NCI-H2107 treated with DMSO at 0.1 percent for 48 hours (cell line): ENCODE data around the gene COL27A1.

Experiments
- DNase-seq: peaks from one replicate; lab custom pipeline; 2025; ENCODE audit not compliant: unreplicated experiment; lab: John Stamatoyannopoulos, UW

Gene COL27A1

DNA sequence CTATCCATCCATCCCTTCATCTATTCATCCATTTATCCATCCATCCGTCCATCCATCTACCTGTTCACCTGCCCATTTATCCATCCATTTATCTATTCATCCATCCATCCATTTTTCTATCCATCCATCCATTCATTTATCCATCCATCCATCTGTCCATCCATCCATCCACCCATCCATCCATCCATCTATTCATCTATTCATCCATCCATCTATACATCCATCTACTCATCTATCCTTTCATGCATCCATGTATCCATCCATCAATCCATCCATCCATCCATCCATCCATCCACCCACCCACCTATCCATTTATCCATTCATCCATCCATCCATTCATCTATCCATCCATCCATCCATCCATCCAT lies 10.8 kb downstream of the COL27A1 start:
- DNase-seq = no peak

DNA sequence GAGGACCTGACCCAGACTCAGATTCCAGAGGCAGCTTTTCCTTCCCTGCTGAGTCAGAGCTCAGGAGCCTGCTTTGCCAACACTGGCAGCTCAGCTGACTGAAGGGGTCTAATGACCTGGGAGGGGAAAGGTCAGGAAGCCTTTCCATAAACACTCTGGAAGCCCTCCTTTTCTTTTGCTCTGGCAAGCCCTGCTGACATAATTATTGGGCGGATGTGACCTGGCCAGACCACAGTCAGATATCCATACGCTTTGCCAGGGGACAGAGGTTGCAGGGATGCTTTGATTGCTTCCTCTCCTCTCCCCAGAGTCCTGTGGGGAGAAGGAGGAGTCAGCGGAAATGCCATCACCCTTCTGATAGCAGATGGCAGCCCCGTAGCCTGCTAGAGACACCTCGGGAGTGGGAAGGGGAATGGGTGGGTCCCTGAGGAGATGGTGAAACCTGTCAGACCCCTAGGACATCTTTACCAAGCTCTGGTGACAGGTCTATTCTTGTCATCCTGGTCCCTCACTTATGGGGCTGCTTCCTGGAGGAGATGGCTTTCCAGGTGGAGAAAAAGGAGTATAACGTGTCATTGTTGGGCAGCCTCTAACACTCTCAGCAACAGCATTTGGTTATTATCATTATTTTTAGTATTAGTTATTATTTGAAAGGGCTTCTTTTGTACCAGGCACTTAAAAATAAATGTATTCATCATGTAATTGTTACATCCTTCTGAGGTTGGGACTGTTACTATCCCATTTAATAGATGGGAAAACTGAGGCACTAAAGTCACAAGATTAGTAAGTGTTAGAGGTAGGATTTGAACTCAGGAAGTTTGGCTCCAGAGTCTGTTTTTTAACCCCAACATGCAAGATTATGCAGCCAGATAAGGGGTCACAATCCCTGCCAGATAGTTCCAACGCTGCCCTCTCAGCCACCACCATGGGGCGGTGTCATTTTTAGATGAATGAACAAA lies 11.6 kb downstream of the COL27A1 start:
- DNase-seq = no peak

DNA sequence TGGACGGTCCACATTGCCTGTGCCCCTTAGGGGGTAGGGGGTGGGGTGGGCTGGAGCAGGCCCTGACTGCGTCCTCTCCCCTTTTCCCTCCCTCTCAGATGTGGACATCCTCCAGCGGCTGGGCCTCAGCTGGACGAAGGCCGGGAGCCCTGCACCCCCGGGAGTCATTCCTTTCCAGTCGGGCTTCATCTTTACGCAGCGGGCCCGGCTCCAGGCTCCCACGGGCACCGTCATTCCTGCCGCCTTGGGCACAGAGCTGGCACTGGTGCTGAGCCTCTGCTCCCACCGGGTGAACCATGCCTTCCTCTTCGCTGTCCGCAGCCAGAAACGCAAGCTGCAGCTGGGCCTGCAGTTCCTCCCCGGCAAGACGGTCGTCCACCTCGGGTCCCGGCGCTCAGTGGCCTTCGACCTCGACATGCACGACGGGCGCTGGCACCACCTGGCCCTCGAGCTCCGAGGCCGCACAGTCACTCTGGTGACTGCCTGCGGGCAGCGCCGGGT lies 12.3 kb downstream of the COL27A1 start:
- no peak for DNase-seq

DNA sequence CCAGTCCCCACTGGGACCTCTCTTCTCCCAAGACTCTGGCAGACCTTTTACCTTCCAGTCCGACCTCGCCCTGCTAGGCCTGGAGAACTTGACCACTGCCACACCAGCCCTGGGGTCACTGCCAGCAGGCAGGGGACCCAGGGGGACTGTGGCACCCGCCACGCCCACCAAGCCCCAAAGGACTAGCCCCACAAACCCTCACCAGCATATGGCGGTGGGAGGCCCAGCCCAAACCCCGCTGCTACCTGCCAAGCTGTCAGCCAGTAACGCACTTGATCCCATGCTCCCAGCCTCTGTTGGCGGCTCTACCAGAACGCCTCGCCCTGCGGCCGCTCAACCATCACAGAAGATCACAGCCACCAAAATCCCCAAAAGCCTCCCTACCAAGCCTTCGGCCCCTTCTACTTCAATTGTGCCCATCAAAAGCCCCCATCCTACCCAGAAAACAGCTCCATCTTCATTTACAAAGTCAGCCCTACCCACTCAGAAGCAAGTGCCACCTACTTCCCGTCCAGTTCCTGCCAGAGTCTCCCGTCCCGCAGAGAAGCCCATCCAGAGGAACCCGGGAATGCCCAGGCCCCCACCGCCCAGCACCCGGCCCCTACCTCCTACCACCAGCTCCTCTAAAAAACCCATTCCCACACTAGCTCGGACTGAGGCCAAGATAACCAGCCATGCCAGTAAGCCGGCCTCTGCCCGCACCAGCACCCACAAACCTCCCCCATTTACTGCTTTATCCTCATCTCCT lies 13.1 kb downstream of the COL27A1 start:
- DNase-seq = no peak

DNA sequence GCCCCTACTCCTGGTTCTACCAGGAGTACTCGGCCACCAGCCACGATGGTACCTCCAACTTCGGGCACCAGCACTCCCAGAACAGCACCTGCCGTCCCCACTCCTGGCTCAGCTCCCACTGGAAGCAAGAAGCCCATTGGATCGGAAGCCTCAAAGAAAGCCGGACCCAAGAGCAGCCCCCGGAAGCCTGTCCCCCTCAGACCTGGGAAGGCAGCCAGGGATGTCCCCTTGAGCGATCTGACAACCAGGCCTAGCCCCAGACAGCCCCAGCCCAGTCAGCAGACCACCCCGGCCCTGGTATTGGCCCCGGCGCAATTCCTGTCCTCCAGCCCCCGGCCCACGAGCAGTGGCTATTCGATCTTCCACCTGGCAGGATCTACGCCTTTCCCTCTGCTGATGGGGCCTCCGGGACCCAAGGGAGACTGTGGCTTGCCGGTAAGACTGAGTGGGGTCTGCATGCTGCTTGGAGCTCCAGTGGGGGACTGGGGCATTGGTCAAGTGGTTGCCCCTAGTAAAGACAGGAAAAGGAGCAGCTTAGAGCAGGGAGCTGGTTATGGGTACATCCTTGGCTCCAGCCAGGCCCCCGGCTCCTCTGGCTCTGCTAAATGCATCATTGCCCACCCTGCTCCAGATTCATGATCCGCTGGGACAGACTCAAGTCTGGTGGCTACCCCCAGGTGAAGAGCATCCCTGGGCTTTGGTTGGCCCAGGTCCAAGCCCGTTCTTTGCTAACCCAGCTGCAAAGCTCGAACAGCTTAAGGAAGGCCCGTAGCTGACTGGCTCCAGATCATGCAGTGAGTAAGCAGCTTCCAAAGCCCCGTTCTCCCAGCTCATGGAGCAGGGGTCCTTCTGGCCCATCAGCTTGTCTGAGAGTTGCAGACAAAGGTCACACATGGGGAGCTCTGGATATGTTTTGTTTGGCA lies 14.0 kb downstream of the COL27A1 start:
- no peak for DNase-seq

DNA sequence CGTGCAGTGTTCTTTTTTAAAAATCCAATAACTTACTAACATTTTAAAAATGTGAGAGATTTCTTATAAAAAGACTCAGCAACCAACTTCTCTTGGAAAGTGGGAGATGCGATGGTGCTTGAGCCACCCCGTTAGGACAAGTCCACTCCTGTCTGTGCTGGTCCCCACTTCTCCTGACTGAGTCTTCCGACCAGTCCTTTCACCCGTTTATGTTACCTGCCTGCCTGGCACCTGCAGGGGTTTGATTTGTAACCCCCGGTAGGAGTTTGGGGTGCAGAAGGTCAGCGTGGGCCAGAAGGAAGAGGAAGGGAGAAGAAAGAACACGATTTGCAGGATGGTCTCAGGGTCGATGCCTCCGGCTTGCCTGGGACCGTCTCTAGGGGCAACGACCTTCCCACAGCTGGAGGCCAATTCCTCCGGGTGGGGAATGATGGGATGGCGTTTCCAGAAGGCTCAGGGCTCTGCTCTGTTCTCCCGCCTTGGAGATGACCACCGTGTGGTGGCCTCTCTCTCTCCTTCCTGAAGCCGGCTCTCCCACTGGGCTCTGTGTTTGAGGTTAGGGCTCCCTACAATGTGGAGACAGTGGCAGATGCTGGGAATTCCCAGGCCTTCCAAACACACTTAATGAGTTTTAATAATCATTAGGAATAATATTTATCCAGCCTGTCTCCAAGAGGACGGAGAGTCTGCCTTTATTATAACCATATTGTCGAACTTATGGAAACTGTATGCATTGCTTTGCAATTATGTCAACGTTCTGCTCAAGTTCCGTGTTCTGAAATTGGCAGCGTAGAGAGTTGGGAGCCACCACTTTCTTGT lies 14.8 kb downstream of the COL27A1 start:
- DNase-seq = no peak

DNA sequence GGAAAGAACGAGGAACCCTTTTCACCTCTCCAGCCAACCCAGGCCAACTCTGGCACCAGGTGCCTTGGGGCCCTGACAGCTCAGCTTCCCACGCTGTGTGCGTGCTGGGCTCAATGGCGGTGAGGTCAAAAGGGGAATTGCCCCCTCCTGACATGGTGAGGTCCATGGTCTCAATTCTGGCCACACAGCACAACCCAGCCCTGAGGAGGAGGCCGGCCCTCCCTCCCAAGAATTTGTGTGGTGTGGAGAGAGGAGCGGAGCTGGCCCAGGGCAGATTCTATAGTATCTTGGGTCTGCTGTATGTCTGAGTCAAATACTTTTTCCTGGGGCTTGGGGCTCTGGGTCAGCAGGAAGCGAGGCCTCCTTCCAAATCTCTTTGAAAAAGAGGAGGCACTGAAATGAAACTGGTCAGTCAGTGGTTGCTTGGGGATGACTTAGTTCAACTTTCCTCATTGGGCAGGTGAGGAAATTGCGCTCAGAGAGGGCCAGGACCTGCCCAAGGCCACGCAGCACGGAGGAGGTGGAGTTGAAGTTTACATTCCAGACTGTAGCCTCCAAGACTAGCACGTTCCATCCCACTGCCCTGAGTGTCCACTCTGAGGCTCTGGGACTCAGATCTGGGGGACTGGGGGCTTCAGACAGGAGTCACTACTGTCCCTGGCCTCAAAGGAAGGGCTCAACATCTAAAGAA lies 15.6 kb downstream of the COL27A1 start:
- DNase-seq = no peak

DNA sequence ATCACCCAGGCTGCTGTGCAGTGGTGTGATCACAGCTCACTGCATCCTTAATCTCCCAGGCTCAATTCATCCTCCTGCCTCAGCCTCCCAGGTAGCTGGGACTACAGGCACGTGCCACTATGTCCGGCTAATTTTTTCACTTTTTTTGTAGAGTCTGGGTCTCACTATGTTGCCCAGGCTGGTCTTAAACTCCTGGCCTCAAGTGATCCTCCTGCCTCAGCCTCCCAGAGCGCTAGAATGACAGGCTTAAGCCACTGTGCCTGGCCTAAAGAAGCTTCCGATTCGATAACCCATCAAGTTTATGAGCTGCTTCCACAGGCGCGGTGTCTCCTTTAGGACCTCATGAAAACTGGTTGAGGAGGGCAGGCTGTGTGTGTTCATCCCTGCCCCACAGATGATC lies 16.2 kb downstream of the COL27A1 start:
- no peak for DNase-seq

DNA sequence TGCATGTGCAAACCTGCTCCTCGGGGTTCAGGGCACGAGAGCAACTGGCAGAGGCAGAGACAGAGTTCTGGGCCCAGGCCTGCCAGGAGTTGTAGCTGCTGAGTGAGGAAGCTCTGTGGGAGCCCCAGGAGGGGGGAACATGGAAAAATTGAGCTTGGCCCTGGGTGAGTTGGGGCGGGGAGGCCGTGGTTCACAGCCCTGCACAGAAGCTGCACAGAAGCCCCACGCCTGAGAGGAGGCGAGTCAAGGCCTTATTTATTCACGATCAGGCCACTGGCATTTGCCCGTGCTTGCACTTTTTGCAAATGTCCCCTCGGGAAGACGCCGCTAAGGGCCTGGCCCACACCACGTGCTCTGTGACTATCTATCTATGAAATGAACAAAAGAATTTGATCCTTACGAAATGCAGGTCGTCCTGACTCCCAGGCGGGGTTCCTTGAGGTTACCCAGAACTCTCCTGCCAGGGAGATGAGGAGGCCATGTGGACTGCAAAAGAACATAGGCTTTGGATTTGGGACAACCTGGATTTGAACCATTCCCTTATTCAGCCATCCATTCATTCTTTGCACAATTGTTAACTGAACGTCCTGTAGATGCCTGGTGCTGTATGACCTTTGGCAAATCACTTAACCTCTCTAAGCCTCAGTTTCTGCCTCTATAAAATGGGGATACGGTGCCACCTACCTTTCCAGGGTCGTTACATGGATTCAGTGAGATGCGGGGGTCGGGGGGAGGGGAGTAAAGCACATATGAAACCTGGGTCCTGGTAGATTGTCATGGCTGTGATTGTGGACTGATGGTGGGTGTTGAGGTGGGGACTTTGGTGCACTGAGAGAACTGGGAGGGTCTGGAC lies 17.9 kb downstream of the COL27A1 start:
- no peak for DNase-seq

DNA sequence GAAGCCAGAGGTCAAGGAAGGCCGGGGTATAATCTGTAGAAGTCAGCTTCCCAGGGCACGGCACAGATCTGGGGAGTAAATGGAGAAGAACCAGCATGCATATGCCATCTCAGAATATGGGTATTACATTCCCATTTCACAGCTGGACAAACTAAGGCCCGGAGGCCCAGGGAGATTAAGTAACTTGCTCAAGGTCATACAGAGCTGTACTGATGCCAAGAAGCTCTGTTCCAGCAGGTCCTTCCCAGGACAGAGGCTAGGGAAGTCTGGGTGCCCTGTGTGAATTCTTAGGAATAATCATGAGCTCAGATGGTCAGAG lies 19.2 kb downstream of the COL27A1 start:
- no peak for DNase-seq

DNA sequence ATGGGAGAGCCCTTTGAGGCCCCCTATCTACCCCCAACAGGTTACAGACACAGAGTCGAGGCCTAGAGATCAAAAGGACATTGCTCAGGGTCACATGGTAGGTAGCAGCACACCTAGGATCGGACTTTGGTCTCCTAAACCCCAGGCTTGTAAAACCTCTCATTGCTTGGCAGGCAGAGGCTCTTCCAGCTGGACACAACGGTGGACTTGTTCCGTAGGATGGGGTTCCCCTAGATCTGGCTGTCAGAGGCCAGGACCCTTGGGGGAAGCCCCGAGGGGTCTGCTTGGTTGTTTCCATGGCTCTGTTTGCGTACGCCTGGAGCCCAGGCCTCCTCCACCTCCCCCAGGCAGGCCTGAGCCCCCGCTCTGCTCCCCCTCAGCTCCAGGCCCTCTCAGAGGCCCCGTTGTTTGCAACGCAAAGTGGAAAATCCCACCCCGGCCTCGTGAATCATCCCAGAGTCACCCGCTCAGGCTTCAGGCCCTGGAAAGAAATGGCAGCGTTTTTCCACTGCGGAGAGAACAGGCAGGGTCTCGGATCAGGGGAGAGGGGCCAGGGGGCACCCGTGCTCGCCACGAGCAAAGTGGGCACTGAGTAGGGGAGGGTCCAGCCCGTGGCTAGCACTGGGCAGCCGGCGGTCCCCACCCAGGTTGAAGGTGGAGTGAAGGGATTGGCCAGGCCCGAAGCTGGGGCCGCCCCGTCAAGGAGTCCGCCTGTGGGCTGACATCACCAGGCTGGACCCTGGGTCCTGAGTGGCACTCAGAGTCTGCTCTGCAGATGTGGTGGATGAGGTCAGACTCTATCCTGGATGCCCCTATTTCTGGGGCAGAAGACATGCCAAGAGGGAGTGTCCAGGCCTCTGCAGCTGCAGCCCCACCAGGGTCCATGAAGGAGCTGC lies 19.8 kb downstream of the COL27A1 start:
- no peak for DNase-seq

DNA sequence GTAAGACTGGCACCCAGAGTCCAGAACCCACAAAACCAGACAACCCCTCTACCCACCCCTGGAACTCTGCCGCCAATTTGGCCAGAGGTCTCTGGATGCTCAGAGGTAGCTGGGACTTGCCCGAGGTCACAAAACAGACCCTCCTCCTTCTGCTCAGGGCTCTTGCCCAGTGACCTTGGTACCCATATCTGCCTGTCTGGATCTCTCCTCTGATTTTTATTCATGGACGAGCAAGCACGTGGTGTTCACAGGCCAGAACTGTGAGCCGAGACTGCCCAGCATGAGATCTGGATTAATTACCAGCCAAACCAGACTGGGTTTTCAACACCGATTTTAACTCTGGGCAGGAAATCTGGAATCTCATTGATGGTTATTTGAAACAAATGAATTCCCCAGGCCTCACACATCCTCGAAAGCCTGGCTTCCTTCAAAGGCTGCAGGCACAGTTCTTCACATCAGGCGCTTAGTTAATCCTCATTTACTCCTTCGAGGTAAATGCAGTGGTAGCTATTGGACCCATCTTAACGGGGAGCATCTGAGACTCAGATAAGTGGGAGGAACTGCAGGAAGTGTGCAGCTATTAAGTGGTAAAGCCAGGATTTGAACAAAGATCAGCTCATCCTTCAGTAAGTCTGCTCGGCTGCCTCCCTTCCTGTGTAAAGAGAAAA lies 21.4 kb downstream of the COL27A1 start:
- no peak for DNase-seq

DNA sequence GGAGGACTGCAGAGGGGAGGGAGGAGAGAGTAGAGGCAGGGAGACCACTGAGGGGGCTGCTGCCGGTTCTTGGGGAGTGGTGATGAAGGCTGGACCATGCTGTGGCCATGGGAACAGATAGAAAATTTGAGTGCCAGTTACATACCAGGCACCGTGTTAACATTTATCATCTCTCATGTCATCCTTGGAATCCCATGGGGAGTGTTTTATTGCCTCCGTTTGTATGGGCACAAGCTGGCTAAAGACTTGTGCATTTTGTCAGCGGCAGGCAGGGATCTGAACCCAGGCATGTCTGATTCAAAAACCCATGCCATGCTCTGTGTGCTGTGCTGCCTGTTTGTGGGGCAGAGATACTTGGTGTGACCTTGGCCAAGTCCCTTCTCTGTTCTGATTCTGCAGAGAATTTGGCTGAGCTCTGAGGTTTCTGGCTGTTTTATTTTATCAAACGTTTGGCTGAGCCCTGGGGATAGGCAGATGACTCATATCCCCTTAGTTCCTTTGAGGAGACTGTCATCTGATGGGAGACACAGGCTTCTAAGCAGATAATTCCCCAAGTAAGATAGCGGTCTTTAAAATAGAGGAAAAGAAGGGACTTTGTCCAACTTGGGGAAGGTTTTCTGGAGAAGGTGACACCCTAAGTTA lies 22.2 kb downstream of the COL27A1 start:
- DNase-seq = no peak

DNA sequence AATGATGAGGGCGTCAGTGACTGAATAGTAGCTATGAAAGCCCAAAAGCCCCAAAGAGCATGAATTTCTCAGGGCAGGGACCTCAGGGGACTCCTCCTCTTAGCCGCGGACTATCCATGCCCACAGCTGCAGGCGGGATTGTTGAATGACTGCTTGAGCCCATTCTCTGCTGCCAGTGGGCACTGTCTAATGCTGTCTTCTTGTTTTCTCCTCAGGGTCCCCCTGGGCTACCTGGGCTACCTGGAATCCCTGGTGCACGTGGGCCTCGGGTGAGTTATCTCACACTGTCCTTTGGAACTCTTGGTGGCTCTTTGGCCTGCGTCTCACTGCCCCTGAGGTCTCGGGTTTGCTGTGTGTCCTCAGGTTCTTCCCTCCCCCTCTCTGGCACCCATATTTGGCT lies 22.7 kb downstream of the COL27A1 start:
- no peak for DNase-seq

DNA sequence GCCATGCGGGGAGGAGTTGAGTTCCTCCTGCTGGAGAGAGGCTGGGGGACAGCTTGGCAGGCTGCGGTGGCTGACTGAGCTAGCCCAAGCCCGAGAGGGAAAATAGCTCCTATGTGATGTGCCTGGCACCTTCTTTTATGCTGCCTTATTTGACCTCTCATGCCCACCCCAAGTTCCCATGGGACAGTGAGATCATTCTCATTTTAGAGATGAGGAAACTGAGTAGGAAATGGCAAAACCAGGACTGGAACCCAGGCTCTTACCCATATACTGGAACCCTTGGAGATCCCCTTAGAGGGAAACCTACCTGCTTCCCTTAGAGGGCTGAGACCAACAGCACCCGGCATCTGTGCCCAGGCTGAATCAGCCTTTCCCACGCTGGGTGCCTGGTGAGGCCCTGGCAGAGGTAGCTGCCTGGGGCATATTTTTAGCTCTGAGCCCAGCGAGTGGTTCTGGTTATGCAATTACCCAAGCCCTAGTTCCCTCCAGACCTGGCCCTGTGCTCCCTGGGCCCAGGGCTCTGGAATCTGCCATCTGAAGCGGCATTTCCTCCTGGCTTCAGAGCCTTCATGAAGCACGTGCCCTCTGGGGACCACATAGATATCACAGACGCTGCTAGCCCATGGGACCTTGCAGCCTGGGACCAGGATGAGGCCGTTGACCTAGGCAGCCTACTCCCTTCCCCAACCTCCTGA lies 23.6 kb downstream of the COL27A1 start:
- no peak for DNase-seq

DNA sequence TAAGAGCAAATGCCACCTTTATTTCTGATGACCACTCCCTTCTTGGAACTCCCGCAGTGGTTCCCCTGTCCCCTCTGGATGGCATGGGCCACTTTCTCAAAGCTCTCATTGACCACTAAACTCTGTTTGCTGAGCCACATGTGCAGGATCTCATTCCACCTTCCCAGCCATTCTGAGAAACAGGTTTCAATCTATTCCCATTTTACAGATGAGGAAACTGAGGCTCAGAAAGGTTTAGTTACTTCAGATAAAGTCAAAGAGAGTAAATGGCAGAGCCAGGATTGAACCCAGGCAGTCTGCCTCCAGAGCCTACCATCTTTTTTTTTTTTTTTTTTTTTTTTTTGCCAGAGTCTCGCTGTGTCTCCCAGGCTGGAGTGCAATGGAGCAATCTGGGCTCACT lies 24.2 kb downstream of the COL27A1 start:
- no peak for DNase-seq
